Measurements from ENCODE around the gene KRTAP2-4.
"Not testable (repeated sequence)": the region's sequence is repeated elsewhere in the genome, so short reads cannot be mapped to it uniquely, and the experiment has no call there.

Gene KRTAP2-4

DNA sequence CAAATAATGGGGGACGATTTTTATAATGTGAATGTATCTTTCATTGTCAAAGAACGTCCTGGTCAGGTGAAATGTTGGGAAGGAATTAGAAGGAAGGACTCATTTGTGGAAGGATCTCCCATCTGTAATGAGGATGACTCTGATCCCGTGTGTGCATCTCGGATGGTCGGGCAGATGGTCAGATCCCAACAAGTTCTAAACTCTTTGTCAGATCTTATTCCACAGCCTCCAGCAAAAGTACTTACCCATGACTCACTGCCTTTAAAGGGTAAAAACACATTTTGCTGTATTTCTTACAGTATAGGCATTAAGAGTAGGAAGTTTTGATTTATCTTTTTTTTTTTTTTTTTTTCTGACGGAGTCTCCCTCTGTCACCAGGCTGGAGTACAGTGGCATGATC, 32.8 kb upstream of the KRTAP2-4 start:
- DNase-seq (ENCODE audit: low spot score), result no peak
- no peak for TF ChIP-seq CTCF (IDR thresholded peaks at IDR 0.05; ENCODE audit: extremely low read depth, missing control alignments)

DNA sequence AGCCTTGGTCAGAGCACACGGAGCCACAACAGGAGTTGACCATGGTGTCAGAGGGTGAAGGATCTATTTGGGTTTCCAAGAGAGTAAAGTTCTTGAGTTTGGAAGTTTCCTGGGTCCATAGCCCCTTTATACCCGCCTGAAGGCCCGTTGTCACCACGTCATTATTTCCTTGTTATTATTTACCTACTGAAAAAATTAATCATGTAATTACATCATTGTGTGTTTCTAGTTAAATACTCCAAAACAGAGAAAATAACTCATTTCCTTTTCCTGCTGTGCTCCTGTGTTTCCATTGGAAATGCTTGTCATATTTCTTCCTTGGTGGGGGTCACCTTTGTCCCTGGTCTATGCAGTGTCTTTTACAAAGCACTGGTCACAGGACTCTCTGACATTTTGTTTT, 32.4 kb upstream of the KRTAP2-4 start, which contains the start of gene KRTAP4-8:
TSS of gene KRTAP4-8 (minus strand) at position 101 of the 400 bp plus-strand sequence. CDS start at position 43, 58 bp downstream.
- TF ChIP-seq CTCF (IDR thresholded peaks at IDR 0.05; ENCODE audit: extremely low read depth, missing control alignments), result no peak
- DNase-seq (ENCODE audit: low spot score), result no peak

GRCh38 chr17:41096055-41096454, 30.4 kb upstream of the KRTAP2-4 start:
- no peak for TF ChIP-seq CTCF (IDR thresholded peaks at IDR 0.05; ENCODE audit: extremely low read depth, missing control alignments)
- no peak for DNase-seq (ENCODE audit: low spot score)

- not testable (repeated sequence) for DNase-seq (ENCODE audit: low spot score)
Observed at GRCh38 chr17:41088760-41089352, 23.2 kb upstream of the KRTAP2-4 start.

GRCh38 chr17:41084100-41084856, 18.6 kb upstream of the KRTAP2-4 start, which contains the start of gene KRTAP4-7:
TSS of gene KRTAP4-7 (plus strand) at chr17:41084150. CDS start at chr17:41084207, 57 bp downstream.
- DNase-seq (ENCODE audit: low spot score), result not testable (repeated sequence)

DNA sequence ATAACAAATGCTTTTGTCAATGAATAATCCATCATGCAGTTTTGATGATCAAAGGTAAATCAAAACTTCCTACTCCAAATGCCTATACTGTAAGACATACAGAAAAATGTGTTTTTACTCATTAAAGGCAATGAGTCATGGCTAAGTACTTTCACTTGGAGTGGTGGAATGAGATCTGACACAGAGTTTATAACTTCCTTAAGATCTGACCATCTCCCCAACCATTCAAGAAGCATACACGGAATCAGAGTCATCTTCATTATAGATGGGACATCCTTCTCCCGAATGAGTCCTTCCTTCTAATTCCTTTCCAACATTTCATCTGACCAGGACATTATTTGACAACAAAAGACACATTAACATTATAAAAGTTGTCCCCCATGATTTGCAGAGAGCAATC, 17.7 kb upstream of the KRTAP2-4 start:
- not testable (repeated sequence) for DNase-seq (ENCODE audit: low spot score)

DNA sequence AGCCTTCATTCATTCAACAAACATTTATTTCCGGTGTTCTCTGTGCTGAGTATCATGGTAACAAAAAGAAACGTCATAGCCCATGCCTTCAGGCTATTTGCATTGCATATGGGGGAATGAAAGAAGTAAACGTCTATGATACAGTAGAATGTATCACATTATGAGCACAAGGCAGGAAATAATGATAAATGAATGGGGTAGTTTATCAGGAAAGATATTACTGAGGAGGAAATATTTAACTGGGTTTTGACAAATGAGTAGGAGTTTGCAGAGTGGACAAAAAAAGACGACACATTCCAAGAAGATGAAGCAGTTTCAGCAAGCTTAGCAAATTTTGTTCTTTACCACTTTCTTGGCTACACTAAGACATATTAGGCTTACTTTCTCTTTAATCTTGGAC, 16.9 kb upstream of the KRTAP2-4 start:
- TF ChIP-seq CTCF (IDR thresholded peaks at IDR 0.05; ENCODE audit: extremely low read depth, missing control alignments), result no peak
- no peak for DNase-seq (ENCODE audit: low spot score)

GRCh38 chr17:41076788-41077187, 11.1 kb upstream of the KRTAP2-4 start:
- no peak for TF ChIP-seq CTCF (IDR thresholded peaks at IDR 0.05; ENCODE audit: extremely low read depth, missing control alignments)
- DNase-seq (ENCODE audit: low spot score), result no peak

DNA sequence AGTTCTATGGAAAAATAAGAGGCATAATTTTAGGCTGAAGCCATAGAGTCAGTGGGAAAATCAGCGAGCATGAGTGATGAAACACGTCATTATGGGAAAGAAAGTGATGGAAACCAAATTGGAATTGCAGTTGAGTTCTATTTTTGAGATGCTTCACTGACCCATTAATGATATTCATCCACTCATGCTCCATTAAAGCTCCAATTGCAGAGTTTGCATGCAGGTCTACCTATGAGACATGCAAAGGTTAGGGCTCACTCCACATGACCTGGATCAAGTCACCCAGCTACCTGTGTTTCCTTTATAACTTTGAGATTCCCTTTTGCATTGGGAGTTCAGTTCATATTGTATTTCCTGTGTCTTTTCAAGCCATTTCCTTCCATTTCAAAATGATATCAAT, 8.0 kb upstream of the KRTAP2-4 start:
- no peak for DNase-seq (ENCODE audit: low spot score)
- no peak for TF ChIP-seq CTCF (IDR thresholded peaks at IDR 0.05; ENCODE audit: extremely low read depth, missing control alignments)

Measured in GM20000 (cell line).